HepG2 (cell line): ENCODE measurements around the gene DKKL1. TPM values are rescaled to one million over a fixed set of nuclear protein-coding genes. Genes with fewer than 3 reads are reported as not detected.

Source experiments
- ARNTL ChIP-seq: sonication (generic); formaldehyde crosslinking; IDR thresholded peaks from 2 replicates; pipeline ENCODE4 v1.4.0; 2020; ENCODE audit warnings: mild to moderate bottlenecking, missing genetic modification reagents
- DMAP1 ChIP-seq: IDR thresholded peaks from 2 replicates; pipeline ENCODE4 v1.6.1; 2016
- EZH2 ChIP-seq: conservative IDR thresholded peaks from 2 replicates; pipeline ENCODE4 v1.6.1; 2012; ENCODE audit warnings: mild to moderate bottlenecking, low read depth, low read length, moderate library complexity
- FOXA1 ChIP-seq, 2 experiments: fragments of 450-650 bp in 1 of 2; sonication (generic) in 1 of 2; formaldehyde crosslinking in 1 of 2; IDR thresholded peaks; 2 replicates each; pipeline versions ENCODE4 v1.4.0 to v1.6.1; 2016 to 2020; ENCODE audit warnings: missing genetic modification reagents in 1 of 2
- FOXK1 ChIP-seq: sonication (generic); formaldehyde crosslinking; IDR thresholded peaks from 2 replicates; pipeline ENCODE4 v1.4.0; 2020; ENCODE audit warnings: low read depth, missing genetic modification reagents, borderline replicate concordance
- KDM1A ChIP-seq: IDR thresholded peaks from 2 replicates; pipeline ENCODE4 v1.6.1; 2016; ENCODE audit warnings: missing compliant biosample characterization
- NCOA2 ChIP-seq: sonication (generic); formaldehyde crosslinking; IDR thresholded peaks from 2 replicates; pipeline ENCODE4 v1.8.0; 2022; ENCODE audit warnings: inconsistent platforms
- PAX8 ChIP-seq: sonication (generic); formaldehyde crosslinking; IDR thresholded peaks from 2 replicates; pipeline ENCODE4 v1.8.0; 2022; ENCODE audit warnings: mild to moderate bottlenecking, missing genetic modification reagents, borderline replicate concordance
- REPIN1 ChIP-seq: sonication (generic); formaldehyde crosslinking; IDR thresholded peaks from 2 replicates; pipeline ENCODE4 v1.8.0; 2022; ENCODE audit warnings: missing genetic modification reagents, low read depth, mild to moderate bottlenecking, borderline replicate concordance
- SMC3 ChIP-seq: IDR thresholded peaks from 2 replicates; pipeline ENCODE4 v1.6.1; 2011; ENCODE audit warnings: low read length, improper control_type of control experiment
- SP1 ChIP-seq, 2 experiments: fragments of 450-650 bp in 1 of 2; sonication (generic) in 1 of 2; formaldehyde crosslinking in 1 of 2; IDR thresholded peaks; 2 replicates each; pipeline versions ENCODE4 v1.4.0 to v1.6.1; 2016 to 2020; ENCODE audit warnings: missing genetic modification reagents in 1 of 2
- STAT5B ChIP-seq: sonication (generic); formaldehyde crosslinking; IDR thresholded peaks from 2 replicates; pipeline ENCODE4 v1.4.0; 2020; ENCODE audit warnings: missing genetic modification reagents
- THAP11 ChIP-seq: IDR thresholded peaks from 2 replicates; pipeline ENCODE4 v1.6.1; 2016; ENCODE audit warnings: missing biosample characterization, missing genetic modification reagents
- ZMYM4 ChIP-seq: sonication (generic); formaldehyde crosslinking; IDR thresholded peaks from 2 replicates; pipeline ENCODE4 v1.8.1; 2023; ENCODE audit warnings: mild to moderate bottlenecking, missing genetic modification reagents
- ZNF10 ChIP-seq: sonication (generic); formaldehyde crosslinking; IDR thresholded peaks from 2 replicates; pipeline ENCODE4 v1.4.0; 2020; ENCODE audit warnings: mild to moderate bottlenecking, low read depth, missing genetic modification reagents, borderline replicate concordance
- ZNF207 ChIP-seq: fragments of 450-650 bp; IDR thresholded peaks from 2 replicates; pipeline ENCODE4 v1.6.1; 2016; ENCODE audit warnings: antibody characterized with exemption, borderline replicate concordance
- ZNF230 ChIP-seq: sonication (generic); formaldehyde crosslinking; IDR thresholded peaks from 2 replicates; pipeline ENCODE4 v1.4.0; 2020; ENCODE audit warnings: mild to moderate bottlenecking, missing genetic modification reagents
- ZNF282 ChIP-seq: fragments of 450-650 bp; IDR thresholded peaks from 2 replicates; pipeline ENCODE4 v1.6.1; 2018; ENCODE audit not compliant: partially characterized antibody
- ZNF550 ChIP-seq: sonication (generic); formaldehyde crosslinking; IDR thresholded peaks from 2 replicates; pipeline ENCODE4 v1.4.0; 2020; ENCODE audit warnings: mild to moderate bottlenecking, missing genetic modification reagents, borderline replicate concordance
- ZNF772 ChIP-seq: sonication (generic); formaldehyde crosslinking; IDR thresholded peaks from 2 replicates; pipeline ENCODE4 v1.5.0; 2020; ENCODE audit warnings: mild to moderate bottlenecking, missing genetic modification reagents
- ZNF788 ChIP-seq: sonication (generic); formaldehyde crosslinking; IDR thresholded peaks from 2 replicates; pipeline ENCODE4 v1.5.0; 2020; ENCODE audit warnings: mild to moderate bottlenecking, missing genetic modification reagents, borderline replicate concordance
- ZNF839 ChIP-seq: sonication (generic); formaldehyde crosslinking; IDR thresholded peaks from 2 replicates; pipeline ENCODE4 v1.4.0; 2020; ENCODE audit warnings: missing genetic modification reagents, mild to moderate bottlenecking, borderline replicate concordance
- polyA plus RNA-seq, 8 experiments: library from polyadenylated mRNA; depleted of rRNA in 3 of 8; stranded (reverse) in 7 of 8; unstranded in 1 of 8; fragments of >200 nt; fragmentation: Illumina TruSeq in 4 of 8; extraction: Trizol in 4 of 8; gene quantifications; 2 replicates each; pipeline versions ENCODE4 v1.2.1 to v1.2.3, GENCODE V29; 2011 to 2016; ENCODE audit warnings: low read depth in 4 of 8, missing spikeins in 1 of 8, mixed read lengths in 1 of 8; ENCODE audit not compliant: insufficient read depth in 1 of 8
- total RNA-seq, 5 experiments: library from RNA; depleted of rRNA; stranded (reverse); fragments of >200 nt; fragmentation: Illumina TruSeq; extraction: Trizol; gene quantifications; 2 replicates each; pipeline ENCODE4 v1.2.3, GENCODE V29; 2016; ENCODE audit warnings: low read depth in 1 of 5
- TF ChIP-seq, protein P1 (sequence below): sonication (generic); formaldehyde crosslinking; conservative IDR thresholded peaks from 2 replicates; pipeline ENCODE4 v1.4.0; 2020; ENCODE audit warnings: missing genetic modification reagents
- TF ChIP-seq, protein P2 (sequence below): sonication (generic); formaldehyde crosslinking; IDR thresholded peaks from 2 replicates; pipeline ENCODE4 v1.4.0; 2020; ENCODE audit warnings: missing genetic modification reagents
- TF ChIP-seq, protein P3 (sequence below): sonication (generic); formaldehyde crosslinking; IDR thresholded peaks from 2 replicates; pipeline ENCODE4 v1.5.1; 2020; ENCODE audit warnings: missing genetic modification reagents, mild to moderate bottlenecking, borderline replicate concordance

The DKKL1 gene
- total and polyA plus RNA-seq, 2 of the 13 experiments (the other 11 are each of a cell fraction or from before 2014, with no cell fraction given) = 0.30 to 0.31 TPM

GRCh38 chr19:49340069-49340864 lies 23.4 kb upstream of the DKKL1 start (continued):
- TF ChIP-seq FOXK1 (CRISPR knock-in tag) (peak; percentile 33; the same call in 1 of the 2 replicates), ZNF772 (CRISPR knock-in tag) (no peak), ZNF839 (CRISPR knock-in tag) (no peak), ZNF550 (CRISPR knock-in tag) (no peak), ARNTL (CRISPR knock-in tag) (peak; percentile 96), EZH2 (no peak), FOXA1 (IDR thresholded peaks at IDR 0.05) (no peak), FOXA1 (CRISPR knock-in tag; IDR thresholded peaks at IDR 0.05) (peak; percentile 74), ZNF230 (no peak), REPIN1 (no peak), ZNF788 (no peak), KDM1A (CRISPR knock-in tag) (no peak), NCOA2 (CRISPR knock-in tag) (no peak), STAT5B (CRISPR knock-in tag) (no peak), DMAP1 (CRISPR knock-in tag) (no peak), ZMYM4 (CRISPR knock-in tag) (no peak), PAX8 (CRISPR knock-in tag) (no peak), ZNF207 (no peak), SP1 (IDR thresholded peaks at IDR 0.05) (no peak), SP1 (CRISPR knock-in tag; IDR thresholded peaks at IDR 0.05) (0 out of 2 replicates have a peak, but pooled peaks have one; percentile 12), THAP11 (peak; percentile 58), ZNF10 (CRISPR knock-in tag) (no peak), ZNF282 (no peak), SMC3 (no peak)
- TF ChIP-seq, protein P1, sequence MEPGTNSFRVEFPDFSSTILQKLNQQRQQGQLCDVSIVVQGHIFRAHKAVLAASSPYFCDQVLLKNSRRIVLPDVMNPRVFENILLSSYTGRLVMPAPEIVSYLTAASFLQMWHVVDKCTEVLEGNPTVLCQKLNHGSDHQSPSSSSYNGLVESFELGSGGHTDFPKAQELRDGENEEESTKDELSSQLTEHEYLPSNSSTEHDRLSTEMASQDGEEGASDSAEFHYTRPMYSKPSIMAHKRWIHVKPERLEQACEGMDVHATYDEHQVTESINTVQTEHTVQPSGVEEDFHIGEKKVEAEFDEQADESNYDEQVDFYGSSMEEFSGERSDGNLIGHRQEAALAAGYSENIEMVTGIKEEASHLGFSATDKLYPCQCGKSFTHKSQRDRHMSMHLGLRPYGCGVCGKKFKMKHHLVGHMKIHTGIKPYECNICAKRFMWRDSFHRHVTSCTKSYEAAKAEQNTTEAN (CRISPR knock-in tag) = no peak
- TF ChIP-seq, protein P2, sequence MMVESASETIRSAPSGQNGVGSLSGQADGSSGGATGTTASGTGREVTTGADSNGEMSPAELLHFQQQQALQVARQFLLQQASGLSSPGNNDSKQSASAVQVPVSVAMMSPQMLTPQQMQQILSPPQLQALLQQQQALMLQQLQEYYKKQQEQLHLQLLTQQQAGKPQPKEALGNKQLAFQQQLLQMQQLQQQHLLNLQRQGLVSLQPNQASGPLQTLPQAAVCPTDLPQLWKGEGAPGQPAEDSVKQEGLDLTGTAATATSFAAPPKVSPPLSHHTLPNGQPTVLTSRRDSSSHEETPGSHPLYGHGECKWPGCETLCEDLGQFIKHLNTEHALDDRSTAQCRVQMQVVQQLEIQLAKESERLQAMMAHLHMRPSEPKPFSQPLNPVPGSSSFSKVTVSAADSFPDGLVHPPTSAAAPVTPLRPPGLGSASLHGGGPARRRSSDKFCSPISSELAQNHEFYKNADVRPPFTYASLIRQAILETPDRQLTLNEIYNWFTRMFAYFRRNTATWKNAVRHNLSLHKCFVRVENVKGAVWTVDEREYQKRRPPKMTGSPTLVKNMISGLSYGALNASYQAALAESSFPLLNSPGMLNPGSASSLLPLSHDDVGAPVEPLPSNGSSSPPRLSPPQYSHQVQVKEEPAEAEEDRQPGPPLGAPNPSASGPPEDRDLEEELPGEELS (CRISPR knock-in tag) = 0 out of 2 replicates have a peak, but pooled peaks have one; percentile 35
- TF ChIP-seq, protein P3, sequence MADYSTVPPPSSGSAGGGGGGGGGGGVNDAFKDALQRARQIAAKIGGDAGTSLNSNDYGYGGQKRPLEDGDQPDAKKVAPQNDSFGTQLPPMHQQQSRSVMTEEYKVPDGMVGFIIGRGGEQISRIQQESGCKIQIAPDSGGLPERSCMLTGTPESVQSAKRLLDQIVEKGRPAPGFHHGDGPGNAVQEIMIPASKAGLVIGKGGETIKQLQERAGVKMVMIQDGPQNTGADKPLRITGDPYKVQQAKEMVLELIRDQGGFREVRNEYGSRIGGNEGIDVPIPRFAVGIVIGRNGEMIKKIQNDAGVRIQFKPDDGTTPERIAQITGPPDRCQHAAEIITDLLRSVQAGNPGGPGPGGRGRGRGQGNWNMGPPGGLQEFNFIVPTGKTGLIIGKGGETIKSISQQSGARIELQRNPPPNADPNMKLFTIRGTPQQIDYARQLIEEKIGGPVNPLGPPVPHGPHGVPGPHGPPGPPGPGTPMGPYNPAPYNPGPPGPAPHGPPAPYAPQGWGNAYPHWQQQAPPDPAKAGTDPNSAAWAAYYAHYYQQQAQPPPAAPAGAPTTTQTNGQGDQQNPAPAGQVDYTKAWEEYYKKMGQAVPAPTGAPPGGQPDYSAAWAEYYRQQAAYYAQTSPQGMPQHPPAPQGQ (CRISPR knock-in tag) = no peak
